ENCODE data around the gene SCRT2. TPM values are rescaled to one million over a fixed set of nuclear protein-coding genes. Genes with fewer than 3 reads are reported as not detected.

The SCRT2 gene
- total and polyA plus RNA-seq, 2 experiments from 2014 or later = not detected

- H3K4me2 ChIP-seq (ENCODE audit: unreplicated experiment) = no peak overlapping the region
These were observed 33.8 kb upstream of the SCRT2 start for GRCh38 chr20:709423-709822.

GRCh38 chr20:708956-709355 lies 33.4 kb upstream of the SCRT2 start:
- no peak overlapping the region for H2AFZ ChIP-seq
- no peak overlapping the region for H3K27ac ChIP-seq
- H3K27me3 ChIP-seq (replicated peaks; ENCODE audit: insufficient read depth) = peaks cover 25% of the 10 kb centered on the region
- in situ Hi-C loops (cut with MboI) = no loop called here
- H3F3A ChIP-seq (ENCODE audit: insufficient read depth) = no peaks in the 10 kb centered on the region
- WGBS, 2 experiments (ENCODE audit: low coverage in 1 of 2, low lambda C conversion rate in 2 of 2, missing lambda C conversion rate in 2 of 2) = 41 to 53% methylated on average over 2 of the region's 2 CpGs
- DNase-seq = no peak
- no peaks in the 10 kb centered on the region for H4K20me1 ChIP-seq (ENCODE audit: insufficient read depth)
- H3K9me2 ChIP-seq (ENCODE audit: insufficient read depth) = no peaks in the 10 kb centered on the region
- no peaks in the 10 kb centered on the region for H3K79me2 ChIP-seq (ENCODE audit: insufficient read depth)
- no peak overlapping the region for H3K4me2 ChIP-seq (ENCODE audit: unreplicated experiment)
- no peaks in the 10 kb centered on the region for H3K36me3 ChIP-seq (ENCODE audit: low read depth)
- no peak for TF ChIP-seq EZH2phosphoT487 (IDR thresholded peaks at IDR 0.05; ENCODE audit: insufficient read depth, low read depth)
- TF ChIP-seq EZH2 (IDR thresholded peaks at IDR 0.05; ENCODE audit: insufficient read depth, poor library complexity, severe bottlenecking) = no peak
- no peaks in the 10 kb centered on the region for H3K4me1 ChIP-seq (ENCODE audit: insufficient read depth)
- no peak overlapping the region for H3K9ac ChIP-seq
- no peak overlapping the region for H3K4me3 ChIP-seq
- no peaks in the 10 kb centered on the region for H3K9me3 ChIP-seq (ENCODE audit: low read depth)

More at GRCh38 chr20:709423-709822, 33.8 kb upstream of the SCRT2 start:
- no peak overlapping the region for H2AFZ ChIP-seq
- H3K27me3 ChIP-seq (replicated peaks; ENCODE audit: insufficient read depth) = peaks cover 29% of the 10 kb centered on the region
- no peak overlapping the region for H3K4me3 ChIP-seq
- H3K27ac ChIP-seq = no peak overlapping the region
- H3K36me3 ChIP-seq (ENCODE audit: low read depth) = no peaks in the 10 kb centered on the region
- H4K20me1 ChIP-seq (ENCODE audit: insufficient read depth) = no peaks in the 10 kb centered on the region
- 7 to 16% methylated on average over 16 to 19 of the region's 20 CpGs for WGBS, 2 experiments (ENCODE audit: low coverage in 1 of 2, low lambda C conversion rate in 2 of 2, missing lambda C conversion rate in 2 of 2)
- peak; percentile 25 for DNase-seq
- H3K4me1 ChIP-seq (ENCODE audit: insufficient read depth) = no peaks in the 10 kb centered on the region
- in situ Hi-C loops (cut with MboI) = no loop called here
- H3F3A ChIP-seq (ENCODE audit: insufficient read depth) = no peaks in the 10 kb centered on the region
- TF ChIP-seq EZH2phosphoT487 (IDR thresholded peaks at IDR 0.05; ENCODE audit: insufficient read depth, low read depth) (no peak), EZH2 (IDR thresholded peaks at IDR 0.05; ENCODE audit: insufficient read depth, poor library complexity, severe bottlenecking) (peak; percentile 55)
- no peaks in the 10 kb centered on the region for H3K79me2 ChIP-seq (ENCODE audit: insufficient read depth)
- no peaks in the 10 kb centered on the region for H3K9me3 ChIP-seq (ENCODE audit: low read depth)
- no peak overlapping the region for H3K9ac ChIP-seq
- no peaks in the 10 kb centered on the region for H3K9me2 ChIP-seq (ENCODE audit: insufficient read depth)

GRCh38 chr20:707451-708110 lies 32.0 kb upstream of the SCRT2 start:
- Histone ChIP-seq H3K9ac (no peak overlapping the region), H3F3A (ENCODE audit: insufficient read depth) (no peaks in the 10 kb centered on the region), H4K20me1 (ENCODE audit: insufficient read depth) (no peaks in the 10 kb centered on the region), H3K36me3 (ENCODE audit: low read depth) (no peaks in the 10 kb centered on the region), H3K9me2 (ENCODE audit: insufficient read depth) (no peaks in the 10 kb centered on the region), H2AFZ (no peak overlapping the region), H3K4me2 (ENCODE audit: unreplicated experiment) (no peak overlapping the region), H3K27me3 (replicated peaks; ENCODE audit: insufficient read depth) (peaks cover 25% of the 10 kb centered on the region), H3K27ac (no peak overlapping the region), H3K79me2 (ENCODE audit: insufficient read depth) (no peaks in the 10 kb centered on the region), H3K9me3 (ENCODE audit: low read depth) (no peaks in the 10 kb centered on the region), H3K4me1 (ENCODE audit: insufficient read depth) (no peaks in the 10 kb centered on the region), H3K4me3 (no peak overlapping the region)
- DNase-seq = no peak
- TF ChIP-seq EZH2phosphoT487 (IDR thresholded peaks at IDR 0.05; ENCODE audit: insufficient read depth, low read depth) (no peak), EZH2 (IDR thresholded peaks at IDR 0.05; ENCODE audit: insufficient read depth, poor library complexity, severe bottlenecking) (no peak)
- in situ Hi-C loops (cut with MboI) = no loop called here
- 62 to 65% methylated on average over 13 of the region's 13 CpGs for WGBS, 2 experiments (ENCODE audit: low coverage in 1 of 2, low lambda C conversion rate in 2 of 2, missing lambda C conversion rate in 2 of 2)

DNA sequence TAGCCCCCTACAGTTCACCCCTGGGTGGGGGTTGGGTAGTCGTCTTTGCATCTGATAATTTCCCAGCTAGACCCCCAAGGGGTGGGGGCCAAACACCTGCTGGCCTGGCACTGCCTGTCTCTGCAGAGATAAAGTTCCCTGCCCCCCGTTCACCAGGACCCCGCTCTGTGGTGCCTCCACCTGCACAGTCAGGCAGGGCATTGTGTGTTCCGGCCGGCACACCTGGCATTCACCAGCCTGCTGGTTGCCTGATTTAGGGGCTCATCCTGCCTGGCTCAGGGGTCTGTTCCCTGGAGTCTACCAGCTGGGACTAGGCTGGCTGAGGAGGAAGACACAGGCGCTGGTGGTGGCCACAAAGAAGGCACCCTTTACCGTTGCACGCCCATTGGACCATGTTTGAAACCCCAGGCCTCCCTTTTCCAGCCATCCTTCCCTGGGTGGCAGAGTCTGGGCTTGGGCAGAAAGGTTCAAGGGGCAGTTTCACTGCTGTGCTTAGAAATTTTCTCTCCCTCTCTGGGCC lies 30.8 kb upstream of the SCRT2 start:
- TF ChIP-seq EZH2 (IDR thresholded peaks at IDR 0.05; ENCODE audit: insufficient read depth, poor library complexity, severe bottlenecking) = no peak
- TF ChIP-seq EZH2phosphoT487 (IDR thresholded peaks at IDR 0.05; ENCODE audit: insufficient read depth, low read depth) = no peak
- Histone ChIP-seq H3K4me1 (ENCODE audit: insufficient read depth) (no peaks in the 10 kb centered on the region), H3K9me3 (ENCODE audit: low read depth) (no peaks in the 10 kb centered on the region), H3F3A (ENCODE audit: insufficient read depth) (no peaks in the 10 kb centered on the region), H3K27me3 (replicated peaks; ENCODE audit: insufficient read depth) (peaks cover 23% of the 10 kb centered on the region), H3K4me2 (ENCODE audit: unreplicated experiment) (no peak overlapping the region), H3K9me2 (ENCODE audit: insufficient read depth) (no peaks in the 10 kb centered on the region), H3K36me3 (ENCODE audit: low read depth) (no peaks in the 10 kb centered on the region), H3K9ac (no peak overlapping the region), H3K79me2 (ENCODE audit: insufficient read depth) (no peaks in the 10 kb centered on the region), H2AFZ (no peak overlapping the region), H3K27ac (no peak overlapping the region), H4K20me1 (ENCODE audit: insufficient read depth) (no peaks in the 10 kb centered on the region), H3K4me3 (no peak overlapping the region)
- no peak for DNase-seq
- in situ Hi-C loops (cut with MboI) = no loop called here
- 29 to 31% methylated on average over 8 of the region's 8 CpGs for WGBS, 2 experiments (ENCODE audit: low coverage in 1 of 2, low lambda C conversion rate in 2 of 2, missing lambda C conversion rate in 2 of 2)

Measured in GM23248 (cell line).